CMK (cell line): ENCODE data around the gene CDH16.
"Not testable (repeated sequence)": the region's sequence is repeated elsewhere in the genome, so short reads cannot be mapped to it uniquely, and the experiment has no call there.

Source experiments
- DNase-seq: peaks from one replicate; pipeline ENCODE4 v3.0.0-alpha.2; 2010; ENCODE audit warnings: low read depth

CDH16 gene

DNA sequence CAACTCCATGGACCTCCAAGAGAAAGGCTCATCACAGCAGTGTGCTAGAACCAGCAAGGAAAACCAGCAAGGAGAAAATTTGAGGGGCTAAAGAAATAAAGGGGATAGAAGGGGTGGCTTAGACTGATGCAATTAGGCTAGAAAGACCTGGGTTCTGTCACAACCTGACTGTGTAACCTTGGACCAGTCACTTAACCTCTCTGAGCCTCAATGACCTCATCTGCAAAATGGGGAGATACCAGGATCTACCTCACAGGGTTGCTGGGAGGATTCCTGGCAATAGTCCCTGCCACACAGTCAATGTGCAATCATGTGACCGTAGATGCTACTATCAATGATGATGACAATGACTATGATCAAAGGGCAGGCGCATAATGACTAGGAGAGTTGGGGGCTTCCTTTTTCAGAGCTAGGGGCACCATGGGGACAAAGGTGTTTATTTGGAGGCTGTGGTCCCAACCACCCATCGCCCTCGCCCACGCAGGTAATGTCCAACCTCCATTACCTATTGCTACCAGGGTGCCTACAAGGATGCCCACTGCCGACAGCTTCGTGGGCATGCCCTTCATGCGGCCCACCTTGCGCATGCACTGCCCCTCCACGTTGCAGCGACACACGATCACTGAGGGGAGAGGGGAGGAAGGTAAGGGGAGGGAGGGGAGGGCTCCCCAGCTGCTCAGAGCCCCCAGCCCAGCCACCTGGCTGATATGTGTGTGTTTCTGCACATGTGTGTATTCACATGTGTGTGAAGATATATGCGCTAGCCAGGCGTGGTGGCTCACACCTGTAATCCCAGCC is 9.7 kb downstream of the CDH16 start:
- DNase-seq, result no peak

GRCh38 chr16:66908116-66908515 is 10.6 kb downstream of the CDH16 start:
- DNase-seq, result no peak

GRCh38 chr16:66906916-66907836 is 11.5 kb downstream of the CDH16 start:
- DNase-seq, result no peak

GRCh38 chr16:66905633-66906539 is 12.8 kb downstream of the CDH16 start:
- no peak for DNase-seq

GRCh38 chr16:66904846-66905632 is 13.6 kb downstream of the CDH16 start:
- DNase-seq, result no peak

DNA sequence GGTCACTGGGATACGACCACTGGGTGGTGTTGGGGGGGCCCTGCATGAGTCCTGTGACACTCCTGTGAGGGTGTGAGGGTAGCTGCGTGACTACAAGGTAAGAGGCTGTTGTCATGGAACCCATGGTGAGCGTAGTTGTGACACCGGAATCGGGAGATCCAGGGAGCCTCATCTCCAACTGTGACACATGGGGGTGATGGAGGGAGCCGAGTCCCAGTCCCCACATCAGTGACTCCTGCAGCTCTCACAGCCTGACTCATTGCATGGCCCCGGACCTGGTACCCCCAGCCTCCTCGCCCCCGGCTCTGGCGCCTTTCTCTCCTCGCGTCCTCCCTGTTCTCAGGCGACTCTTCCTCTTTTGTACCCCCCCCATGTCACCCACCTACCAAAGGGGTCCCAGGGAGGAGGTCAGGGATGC is 14.2 kb downstream of the CDH16 start:
- DNase-seq, result no peak

GRCh38 chr16:66903544-66904427 is 14.9 kb downstream of the CDH16 start:
- DNase-seq, result no peak

- no peak for DNase-seq
Measured at GRCh38 chr16:66902648-66903543, 15.8 kb downstream of the CDH16 start.

DNA sequence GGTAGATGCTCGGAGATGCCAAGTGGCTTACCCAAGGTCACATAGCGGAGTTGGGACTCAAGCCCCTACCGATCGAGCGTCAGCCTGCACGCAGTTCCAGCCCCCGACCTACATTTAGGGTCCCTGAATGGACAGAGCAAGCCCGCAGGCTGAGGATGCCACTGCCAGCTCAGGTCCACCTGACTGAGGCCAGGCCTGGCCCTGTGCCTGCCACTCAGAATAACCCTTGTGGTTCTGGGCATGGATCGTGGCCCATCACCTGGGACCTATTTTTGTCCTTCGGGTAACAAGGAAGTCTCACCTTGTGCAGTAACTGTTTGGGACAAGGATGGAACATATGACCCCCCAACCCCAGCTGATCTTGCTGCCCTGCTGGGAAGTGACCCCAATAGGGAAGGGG is 17.1 kb downstream of the CDH16 start:
- DNase-seq, result no peak

DNA sequence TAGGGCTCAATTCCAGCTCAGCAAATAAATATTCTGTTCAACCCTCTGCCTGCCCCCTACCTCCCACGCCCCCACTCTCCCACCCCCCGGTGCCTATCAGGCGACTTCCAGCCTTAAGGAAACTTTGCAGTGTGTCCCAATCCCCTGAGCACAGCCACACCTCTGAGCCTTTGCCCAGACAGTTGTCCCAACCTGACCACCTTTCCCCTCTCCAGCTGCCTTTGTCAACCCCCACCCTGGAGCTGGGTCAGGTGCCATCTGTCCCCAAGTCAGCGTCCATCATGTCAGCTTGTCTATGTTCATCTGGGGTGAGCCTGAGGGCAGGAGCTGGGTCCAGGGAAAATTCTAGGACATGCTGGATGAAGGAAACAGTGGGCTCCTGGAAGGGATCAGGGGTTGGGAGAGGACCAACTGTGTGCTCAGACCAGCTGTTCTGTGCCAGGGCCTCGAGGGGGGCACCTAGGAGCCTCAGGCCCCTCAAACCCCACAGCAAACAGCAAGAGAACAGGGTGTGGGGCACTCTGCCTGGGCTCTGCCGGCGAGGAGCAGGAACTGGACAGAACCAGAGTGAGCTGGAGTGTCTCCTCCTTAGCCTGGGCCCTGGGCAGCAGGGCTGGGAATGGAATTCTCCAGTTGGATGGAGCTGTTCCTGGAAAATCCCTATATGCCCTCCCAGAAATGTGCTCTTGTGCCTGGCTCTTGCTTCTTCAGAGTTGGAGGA is 17.8 kb downstream of the CDH16 start:
- no peak for DNase-seq

DNA sequence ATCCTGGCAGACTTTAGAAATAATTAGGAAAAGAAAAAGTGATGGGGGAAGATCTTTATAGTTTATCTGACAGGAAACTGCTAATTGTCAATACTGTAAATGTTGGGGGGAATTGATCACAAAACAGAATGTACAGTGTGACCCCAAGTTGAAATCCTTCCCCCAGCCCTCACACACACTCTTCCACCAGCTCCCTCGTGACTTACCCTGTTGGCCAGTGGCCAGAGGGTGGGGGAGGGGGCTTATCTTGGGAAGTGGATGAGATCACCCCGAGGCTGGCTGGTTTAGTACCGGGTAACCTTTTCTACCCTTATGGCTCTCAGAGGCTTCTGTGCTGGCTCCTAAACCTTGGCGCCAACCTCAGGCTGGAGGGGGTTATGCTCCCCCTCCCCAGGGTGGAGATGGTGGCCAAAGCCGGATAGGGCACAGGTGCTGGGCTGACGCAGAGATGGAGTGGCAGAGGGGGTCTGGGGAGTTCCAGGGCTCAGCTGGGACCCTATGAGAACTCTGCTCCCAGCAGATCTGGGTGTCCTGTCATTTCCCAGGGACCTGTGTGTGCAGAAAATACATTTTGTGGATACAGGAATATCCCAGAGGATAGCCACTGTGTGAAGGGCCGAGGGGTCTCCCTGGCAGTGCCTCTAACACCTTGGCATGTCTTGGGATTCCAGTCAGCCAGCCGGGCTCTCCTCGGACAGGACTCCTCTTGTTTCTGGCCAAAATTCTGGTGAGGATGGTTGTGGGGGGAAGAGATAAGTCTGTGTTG is 18.6 kb downstream of the CDH16 start:
- no peak for DNase-seq

DNA sequence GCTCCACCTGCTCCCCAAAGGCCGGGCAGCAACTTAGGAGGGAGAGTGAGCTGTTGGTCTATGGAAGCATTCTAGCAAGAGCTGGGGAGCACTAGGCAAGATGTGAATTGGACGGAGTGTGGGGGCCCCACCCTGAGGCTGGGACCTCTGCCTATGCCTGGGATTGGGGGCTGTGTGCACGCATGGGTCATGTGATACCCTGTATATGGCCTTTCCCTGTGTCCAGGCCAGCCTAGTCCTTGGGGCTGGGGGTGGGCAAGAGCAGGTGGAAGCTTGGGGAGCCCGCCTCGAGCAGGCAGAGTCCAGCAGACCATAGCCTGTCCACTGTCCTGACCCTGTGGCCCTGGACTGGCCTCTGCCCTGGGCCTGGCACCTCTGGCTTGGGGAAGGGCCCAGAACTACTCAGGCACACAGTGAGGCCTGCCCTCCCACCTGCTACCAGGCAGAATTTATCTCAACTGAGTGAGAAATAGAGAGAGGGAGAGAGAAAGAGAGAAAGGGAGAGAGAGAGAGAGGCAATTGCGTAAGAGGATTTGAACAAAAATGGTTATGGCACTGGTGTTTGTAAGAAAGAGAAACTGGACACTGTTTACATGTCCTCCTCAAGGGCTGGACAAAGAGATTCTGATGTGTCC is 19.3 kb downstream of the CDH16 start:
- no peak for DNase-seq

DNA sequence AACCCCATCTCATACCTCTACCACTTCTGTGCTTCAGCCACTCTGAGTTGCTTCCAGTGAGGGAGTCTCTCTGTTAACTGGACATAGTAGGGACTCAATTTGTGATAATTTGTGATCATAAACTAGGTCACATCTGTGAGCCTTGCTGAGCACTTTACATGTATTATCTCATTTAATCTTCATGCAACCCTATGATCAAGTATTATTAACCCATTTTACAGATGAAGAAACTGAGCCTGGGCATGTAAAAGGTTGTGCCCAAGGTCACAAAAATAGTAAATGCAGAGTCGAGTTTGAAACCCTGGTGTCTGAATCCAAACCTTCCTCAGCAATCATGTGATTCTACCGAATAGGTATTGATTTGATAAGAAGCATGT is 19.8 kb downstream of the CDH16 start:
- DNase-seq, result no peak

- DNase-seq, result no peak
Measured at GRCh38 chr16:66898207-66898606, 20.5 kb downstream of the CDH16 start.

DNA sequence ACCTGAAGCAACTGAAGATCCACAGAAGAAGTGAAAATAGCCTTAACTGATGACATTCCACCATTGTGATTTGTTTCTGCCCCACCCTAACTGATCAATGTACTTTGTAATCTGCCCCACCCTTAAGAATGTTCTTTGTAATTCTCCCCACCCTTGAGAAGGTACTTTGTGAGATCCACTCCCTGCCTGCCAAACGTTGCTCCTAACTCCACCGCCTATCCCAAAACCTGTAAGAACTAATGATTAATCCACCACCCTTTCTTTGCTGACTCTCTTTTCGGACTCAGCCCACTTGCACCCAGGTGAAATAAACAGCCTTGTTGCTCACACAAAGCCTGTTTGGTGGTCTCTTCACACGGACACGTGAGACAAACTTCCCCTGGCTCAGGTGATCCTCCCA is 22.0 kb downstream of the CDH16 start:
- not testable (repeated sequence) for DNase-seq

DNA sequence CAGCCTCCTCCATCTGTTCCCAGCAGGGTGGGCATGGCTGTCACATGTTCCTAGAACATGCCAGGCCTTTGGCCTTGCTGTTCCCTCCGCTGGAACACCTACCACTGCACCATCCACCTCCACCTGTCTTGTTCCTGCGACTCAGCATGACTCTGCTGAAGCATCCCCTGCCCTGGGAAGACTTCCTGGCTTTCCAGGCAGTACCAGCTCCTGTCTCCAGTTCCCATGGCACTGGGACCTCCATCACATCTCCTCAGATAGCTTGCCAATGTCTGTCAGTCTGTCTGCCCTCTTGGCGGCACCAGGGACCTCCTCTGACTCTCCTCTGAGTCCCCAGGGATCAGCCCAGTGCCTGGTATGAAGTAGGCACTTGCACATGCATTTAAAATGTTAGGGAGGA is 22.7 kb downstream of the CDH16 start:
- no peak for DNase-seq

- DNase-seq, result no peak
Measured at GRCh38 chr16:66895689-66895979, 23.1 kb downstream of the CDH16 start.
